K562 (cell line): ENCODE results near the gene RPL22L1. TPM values are rescaled to one million over a fixed set of nuclear protein-coding genes. Genes with fewer than 3 reads are reported as not detected.

ENCODE experiments used
- ATAC-seq: fragments of 200-7000 bp; cut with Tn5 transposase; 3 replicates; pipeline ENCODE4 v1.9.1; 2020; ENCODE audit warnings: moderate library complexity
- BruUV-seq: library from RNA; stranded (reverse); fragments of 400-500 nt; replicated peaks from 2 replicates; lab custom pipeline; 2021; lab: Mats Ljungman, UMichigan
- CTCF ChIA-PET: fragments of 300-600 bp; formaldehyde crosslinking; extraction: SDS; loops from one replicate; lab custom pipeline; 2021; ENCODE audit warnings: low intra/inter-chr PET ratio; lab: Yijun Ruan, JAX
- POLR2A ChIA-PET: fragments of 300-600, 350-650 bp; sonication (Branson Sonifier 250); formaldehyde crosslinking; extraction: SDS; loops from one replicate; lab custom pipeline; 2021; ENCODE audit warnings: antibody characterized with exemption, inconsistent platforms; lab: Yijun Ruan, JAX
- DNase-seq, 4 experiments: peaks; one replicate each; pipeline versions ENCODE4 v3.0.0 to v3.0.0-alpha.2; 2011 to 2018; ENCODE audit warnings: low spot score in 3 of 4, mixed read lengths in 3 of 4; ENCODE audit errors: extremely low read depth in 1 of 4
- FAIRE-seq: peaks from 2 replicates; lab custom pipeline; 2011; peaks lifted over from hg19 to GRCh38; lab: Jason Lieb, UNC
- H2AFZ ChIP-seq: 2 replicates; pipeline ENCODE4 v1.6.0; 2011; ENCODE audit warnings: low read depth, low read length, control low read depth, inconsistent platforms
- H3K27ac ChIP-seq: fragments of 200-600 bp; 3 replicates; pipeline ENCODE4 v1.8.0; 2011; ENCODE audit warnings: low read depth, mild to moderate bottlenecking, control low read depth, inconsistent platforms, low read length, moderate library complexity, mixed read lengths; ENCODE audit errors: extremely low read depth
- H3K27me3 ChIP-seq, 2 experiments: fragments of 300-600 bp in 1 of 2; 2 replicates in 1 of 2; 3 replicates in 1 of 2; pipeline versions ENCODE4 v1.6.0 to v1.8.0; 2011; ENCODE audit warnings: inconsistent platforms in 2 of 2, low read length in 2 of 2, mild to moderate bottlenecking in 1 of 2, mixed read lengths in 1 of 2, moderate library complexity in 1 of 2; ENCODE audit not compliant: control insufficient read depth in 2 of 2, insufficient read depth in 2 of 2
- H3K36me3 ChIP-seq: fragments of 300-600 bp; 3 replicates; pipeline ENCODE4 v1.8.0; 2011; ENCODE audit warnings: mild to moderate bottlenecking, low read length, inconsistent platforms; ENCODE audit not compliant: control insufficient read depth, insufficient read depth
- H3K4me1 ChIP-seq, 2 experiments: fragments of 200-600 bp in 1 of 2; replicated peaks in 1 of 2; 2 replicates in 1 of 2; 3 replicates in 1 of 2; pipeline versions ENCODE4 v1.5.1 to v1.8.0; 2011; ENCODE audit warnings: inconsistent platforms in 2 of 2, low read length in 2 of 2, mild to moderate bottlenecking in 1 of 2, mixed read lengths in 1 of 2, moderate library complexity in 1 of 2; ENCODE audit not compliant: control insufficient read depth in 2 of 2, insufficient read depth in 2 of 2
- H3K4me2 ChIP-seq: 2 replicates; pipeline ENCODE4 v1.6.1; 2011; ENCODE audit warnings: low read length, control low read depth, inconsistent platforms, mixed read lengths; ENCODE audit not compliant: insufficient read depth
- H3K4me3 ChIP-seq: fragments of 200-600 bp; sonication (generic), shearing (Covaris generic); 2 replicates; pipeline ENCODE4 v1.5.1; 2016; ENCODE audit warnings: control low read depth, inconsistent platforms
- H3K79me2 ChIP-seq: fragments of 200-600 bp; 3 replicates; pipeline ENCODE4 v1.8.0; 2011; ENCODE audit warnings: low read length, inconsistent platforms; ENCODE audit not compliant: control insufficient read depth, insufficient read depth
- H3K9ac ChIP-seq, 2 experiments: 2 replicates each; pipeline versions ENCODE4 v1.6.0 to v1.6.1; 2011; ENCODE audit warnings: low read depth in 2 of 2, low read length in 2 of 2, control low read depth in 1 of 2, inconsistent platforms in 1 of 2, mild to moderate bottlenecking in 1 of 2, mixed read lengths in 1 of 2; ENCODE audit not compliant: insufficient read depth in 1 of 2
- H3K9me1 ChIP-seq: one replicate; pipeline ENCODE4 v1.6.0; 2011; ENCODE audit warnings: inconsistent platforms, mild to moderate bottlenecking, low read length, moderate library complexity; ENCODE audit not compliant: control insufficient read depth, insufficient read depth
- H3K9me3 ChIP-seq: replicated peaks from 2 replicates; pipeline ENCODE4 v1.5.1; 2011; ENCODE audit warnings: low read depth, low read length, inconsistent platforms; ENCODE audit not compliant: control insufficient read depth, insufficient read depth
- H4K20me1 ChIP-seq: replicated peaks from 2 replicates; pipeline ENCODE4 v1.6.1; 2011; ENCODE audit warnings: low read length, inconsistent platforms, mixed read lengths; ENCODE audit not compliant: control insufficient read depth, insufficient read depth
- CEBPB ChIP-seq: fragments of 450-650 bp; IDR thresholded peaks from 2 replicates; pipeline ENCODE4 v1.6.1; 2016; ENCODE audit warnings: missing genetic modification characterization, missing compliant biosample characterization
- EWSR1 ChIP-seq: fragments of 450-650 bp; IDR thresholded peaks from 2 replicates; pipeline ENCODE4 v1.6.1; 2018; ENCODE audit warnings: borderline replicate concordance, mild to moderate bottlenecking, low read depth, moderate library complexity; ENCODE audit not compliant: partially characterized antibody
- HNRNPL ChIP-seq: fragments of 200-400 bp; formaldehyde crosslinking; IDR thresholded peaks from 2 replicates; pipeline ENCODE4 v1.6.1; 2017; ENCODE audit warnings: low read depth, mild to moderate bottlenecking, low read length
- RBFOX2 ChIP-seq: fragments of 200-400 bp; formaldehyde crosslinking; IDR thresholded peaks from 2 replicates; pipeline ENCODE4 v1.6.1; 2017; ENCODE audit warnings: low read depth, mild to moderate bottlenecking, low read length, moderate library complexity
- ZFP1 ChIP-seq: fragments of 450-650 bp; formaldehyde crosslinking; IDR thresholded peaks from 2 replicates; pipeline ENCODE4 v1.4.0; 2020; ENCODE audit warnings: mild to moderate bottlenecking, mixed read lengths
- ZKSCAN3 ChIP-seq: fragments of 250-450 bp; sonication (Bioruptor Pico); IDR thresholded peaks from 2 replicates; pipeline ENCODE4 v1.4.0; 2020
- WGBS: fragments of 100-300 bp; shearing (Covaris generic); methylation state at CpG from one replicate; pipeline ENCODE4 v1.1.6; 2016; ENCODE audit warnings: low coverage, mixed read lengths; ENCODE audit not compliant: insufficient coverage; ENCODE audit errors: missing lambda C conversion rate; 5-methylcytosine and 5-hydroxymethylcytosine counted together
- in situ Hi-C: fragments of 300-500 bp; cut with MboI; formaldehyde crosslinking; loops from 4 replicates; pipeline ENCODE4 v1.15.0; 2018; ENCODE audit warnings: inconsistent platforms, mixed read lengths
- intact Hi-C: fragments of 100-400 bp; cut with micrococcal nuclease; formaldehyde crosslinking; loops from 2 replicates; pipeline ENCODE4 v1.14.2; 2022
- polyA plus RNA-seq, 8 experiments: library from polyadenylated mRNA; depleted of rRNA in 4 of 8; stranded (reverse) in 5 of 8; unstranded in 3 of 8; fragments of >200 nt; fragmentation: Nextera tagmentation in 2 of 8; fragmentation: Illumina TruSeq in 1 of 8; extraction: Ambion mirVana in 2 of 8; extraction: Trizol in 1 of 8; gene quantifications; 2 replicates each; pipeline versions ENCODE4 v1.2.1 to v1.2.3, GENCODE V29; 2011 to 2014; ENCODE audit warnings: inconsistent platforms in 1 of 8, missing spikeins in 1 of 8
- total RNA-seq, 7 experiments: library from RNA; depleted of rRNA in 6 of 7; stranded (reverse); fragments of >200 nt in 6 of 7; fragmentation: Illumina TruSeq in 2 of 7; extraction: Trizol in 2 of 7; gene quantifications; 2 replicates each; pipeline versions ENCODE4 v1.2.1 to v1.2.3, GENCODE V29; 2011 to 2021; ENCODE audit warnings: low replicate concordance in 1 of 7
- TF ChIP-seq, protein P1 (sequence below): sonication (generic); formaldehyde crosslinking; IDR thresholded peaks from 2 replicates; pipeline ENCODE4 v1.8.0; 2022; ENCODE audit warnings: missing genetic modification reagents, mild to moderate bottlenecking, moderate library complexity, borderline replicate concordance
- TF ChIP-seq, protein P2 (sequence below), 2 experiments: fragments of 450-650 bp; IDR thresholded peaks; 2 replicates each; pipeline ENCODE4 v1.6.1; 2016

Gene RPL22L1
- total and polyA plus RNA-seq, 9 of the 15 experiments (the other 6 are each of a cell fraction or from before 2014, with no cell fraction given): 53.9 to 198 (median 108) TPM

DNA sequence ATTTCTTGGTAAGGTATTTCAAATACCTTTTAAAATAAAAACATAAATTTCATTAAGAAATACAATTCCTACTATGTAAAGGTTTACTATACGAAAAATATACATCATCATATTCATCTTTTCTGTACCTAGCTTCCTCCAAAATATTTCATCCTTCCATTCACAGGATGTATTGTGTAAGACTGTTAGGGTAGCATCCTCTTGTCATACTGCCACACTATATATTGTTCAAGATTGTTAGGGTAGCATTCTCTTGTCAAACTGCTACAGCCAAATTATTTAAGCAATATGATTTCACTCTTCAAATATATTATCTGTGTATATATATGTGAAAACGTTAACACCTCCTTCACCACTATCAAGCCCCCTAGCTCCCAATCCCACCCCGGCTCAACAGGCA is 3.5 kb downstream of the RPL22L1 start:
- H3K4me1 ChIP-seq: peaks cover 3 to 18% of the 10 kb centered on the region in 2 experiments; a peak in 3 of 5 replicates
- peaks cover 37% of the 10 kb centered on the region for H3K36me3 ChIP-seq
- H3K9me3 ChIP-seq: no peaks in the 10 kb centered on the region
- H3K4me3 ChIP-seq: no peak overlapping the region; the same call in 1 of the 2 replicates
- DNase-seq (no peak), FAIRE-seq (no peak), ATAC-seq (no peak)
- no peak overlapping the region for H3K27ac ChIP-seq
- TF ChIP-seq, protein P1, sequence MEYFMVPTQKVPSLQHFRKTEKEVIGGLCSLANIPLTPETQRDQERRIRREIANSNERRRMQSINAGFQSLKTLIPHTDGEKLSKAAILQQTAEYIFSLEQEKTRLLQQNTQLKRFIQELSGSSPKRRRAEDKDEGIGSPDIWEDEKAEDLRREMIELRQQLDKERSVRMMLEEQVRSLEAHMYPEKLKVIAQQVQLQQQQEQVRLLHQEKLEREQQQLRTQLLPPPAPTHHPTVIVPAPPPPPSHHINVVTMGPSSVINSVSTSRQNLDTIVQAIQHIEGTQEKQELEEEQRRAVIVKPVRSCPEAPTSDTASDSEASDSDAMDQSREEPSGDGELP (CRISPR knock-in tag): no peak
- no peak for TF ChIP-seq HNRNPL
- TF ChIP-seq EWSR1: peak; percentile 30
- no peak for TF ChIP-seq ZFP1 (CRISPR knock-in tag)
- TF ChIP-seq ZKSCAN3 (CRISPR knock-in tag): no peak
- TF ChIP-seq RBFOX2: peak; percentile 54
- TF ChIP-seq, protein P2, sequence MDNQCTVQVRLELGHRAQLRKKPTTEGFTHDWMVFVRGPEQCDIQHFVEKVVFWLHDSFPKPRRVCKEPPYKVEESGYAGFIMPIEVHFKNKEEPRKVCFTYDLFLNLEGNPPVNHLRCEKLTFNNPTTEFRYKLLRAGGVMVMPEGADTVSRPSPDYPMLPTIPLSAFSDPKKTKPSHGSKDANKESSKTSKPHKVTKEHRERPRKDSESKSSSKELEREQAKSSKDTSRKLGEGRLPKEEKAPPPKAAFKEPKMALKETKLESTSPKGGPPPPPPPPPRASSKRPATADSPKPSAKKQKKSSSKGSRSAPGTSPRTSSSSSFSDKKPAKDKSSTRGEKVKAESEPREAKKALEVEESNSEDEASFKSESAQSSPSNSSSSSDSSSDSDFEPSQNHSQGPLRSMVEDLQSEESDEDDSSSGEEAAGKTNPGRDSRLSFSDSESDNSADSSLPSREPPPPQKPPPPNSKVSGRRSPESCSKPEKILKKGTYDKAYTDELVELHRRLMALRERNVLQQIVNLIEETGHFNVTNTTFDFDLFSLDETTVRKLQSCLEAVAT (IDR thresholded peaks at IDR 0.05): no peak
- TF ChIP-seq CEBPB: peak; percentile 59
- H3K27me3 ChIP-seq: no peaks in the 10 kb centered on the region
- peaks cover 9% of the 10 kb centered on the region for H4K20me1 ChIP-seq
- in situ Hi-C loops (no loop called here), intact Hi-C loops (loop anchor here (10.0 kb wide), 1 partner anchor 88 kb away; no protein-coding TSS in a partner anchor)
- no peak overlapping the region for H3K4me2 ChIP-seq
- POLR2A ChIA-PET: interaction anchor here (0.6 to 4.2 kb wide), 8 partner anchors 12 to 737 kb away, joined by 3 to 43 read pairs (median 3); no protein-coding TSS in a partner anchor
- peaks cover 43% of the 10 kb centered on the region for H3K79me2 ChIP-seq
- H3K9me1 ChIP-seq: no peaks in the 10 kb centered on the region
- H3K9ac ChIP-seq: no peak overlapping the region
- BruUV-seq: no TSS peak
- H2AFZ ChIP-seq: no peak overlapping the region
- 69% methylated on average over 3 of the region's 3 CpGs for WGBS
- CTCF ChIA-PET: no interaction called here
